Measurements from ENCODE around the gene YJEFN3. TPM values are rescaled to one million over a fixed set of nuclear protein-coding genes. Genes with fewer than 3 reads are reported as not detected.

The YJEFN3 gene
- total and polyA plus RNA-seq, 4 donors: 0.19 to 0.88 (median 0.63) TPM

DNA sequence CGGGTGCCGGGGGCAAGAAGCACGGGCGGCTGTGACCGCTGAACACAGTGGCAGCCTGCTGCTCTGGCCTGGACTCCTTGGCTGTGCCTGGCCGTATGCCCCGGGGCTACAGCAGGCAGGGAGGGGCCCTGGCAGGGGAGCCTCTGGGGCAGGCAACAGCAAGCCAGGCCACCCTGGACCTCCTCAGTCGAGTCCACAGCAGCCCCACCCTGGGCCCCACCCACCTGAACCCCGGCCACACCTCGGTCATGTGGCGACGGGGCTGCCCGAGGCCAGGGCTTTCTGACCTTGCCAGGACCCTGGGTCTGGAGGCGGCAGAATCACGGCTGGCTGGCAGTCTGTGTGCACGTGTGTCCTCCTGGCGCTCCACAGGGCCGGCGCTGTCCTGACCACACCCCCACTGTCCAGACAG is 18.0 kb downstream of the YJEFN3 start:
- Histone ChIP-seq H3K36me3 (ENCODE audit: control insufficient read depth in 4 of 4, insufficient read depth in 3 of 4, low read depth in 1 of 4, low read length in 3 of 4) (no peaks in the 10 kb centered on the region), H3K9ac (ENCODE audit: low read depth in 1 of 2, low read length in 2 of 2) (no peak overlapping the region), H3K4me3 (ENCODE audit: low read depth in 1 of 3, low read length in 3 of 3) (no peak overlapping the region), H3K27ac (ENCODE audit: low read depth in 1 of 2, low read length in 2 of 2) (no peak overlapping the region), H3K27me3 (ENCODE audit: control insufficient read depth in 4 of 4, insufficient read depth in 4 of 4, low read length in 3 of 4) (peaks cover 0 to 6% (median under 1%) of the 10 kb centered on the region in 4 donors), H3K9me3 (ENCODE audit: control insufficient read depth in 4 of 4, low read length in 3 of 4) (no peaks in the 10 kb centered on the region), H3K4me1 (ENCODE audit: control insufficient read depth in 4 of 4, insufficient read depth in 4 of 4, low read length in 3 of 4) (no peaks in the 10 kb centered on the region)
- TF ChIP-seq, protein P1, sequence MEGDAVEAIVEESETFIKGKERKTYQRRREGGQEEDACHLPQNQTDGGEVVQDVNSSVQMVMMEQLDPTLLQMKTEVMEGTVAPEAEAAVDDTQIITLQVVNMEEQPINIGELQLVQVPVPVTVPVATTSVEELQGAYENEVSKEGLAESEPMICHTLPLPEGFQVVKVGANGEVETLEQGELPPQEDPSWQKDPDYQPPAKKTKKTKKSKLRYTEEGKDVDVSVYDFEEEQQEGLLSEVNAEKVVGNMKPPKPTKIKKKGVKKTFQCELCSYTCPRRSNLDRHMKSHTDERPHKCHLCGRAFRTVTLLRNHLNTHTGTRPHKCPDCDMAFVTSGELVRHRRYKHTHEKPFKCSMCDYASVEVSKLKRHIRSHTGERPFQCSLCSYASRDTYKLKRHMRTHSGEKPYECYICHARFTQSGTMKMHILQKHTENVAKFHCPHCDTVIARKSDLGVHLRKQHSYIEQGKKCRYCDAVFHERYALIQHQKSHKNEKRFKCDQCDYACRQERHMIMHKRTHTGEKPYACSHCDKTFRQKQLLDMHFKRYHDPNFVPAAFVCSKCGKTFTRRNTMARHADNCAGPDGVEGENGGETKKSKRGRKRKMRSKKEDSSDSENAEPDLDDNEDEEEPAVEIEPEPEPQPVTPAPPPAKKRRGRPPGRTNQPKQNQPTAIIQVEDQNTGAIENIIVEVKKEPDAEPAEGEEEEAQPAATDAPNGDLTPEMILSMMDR (IDR thresholded peaks at IDR 0.05; ENCODE audit: low read depth, low read length, missing input control): no peak
- TF ChIP-seq, protein P2, sequence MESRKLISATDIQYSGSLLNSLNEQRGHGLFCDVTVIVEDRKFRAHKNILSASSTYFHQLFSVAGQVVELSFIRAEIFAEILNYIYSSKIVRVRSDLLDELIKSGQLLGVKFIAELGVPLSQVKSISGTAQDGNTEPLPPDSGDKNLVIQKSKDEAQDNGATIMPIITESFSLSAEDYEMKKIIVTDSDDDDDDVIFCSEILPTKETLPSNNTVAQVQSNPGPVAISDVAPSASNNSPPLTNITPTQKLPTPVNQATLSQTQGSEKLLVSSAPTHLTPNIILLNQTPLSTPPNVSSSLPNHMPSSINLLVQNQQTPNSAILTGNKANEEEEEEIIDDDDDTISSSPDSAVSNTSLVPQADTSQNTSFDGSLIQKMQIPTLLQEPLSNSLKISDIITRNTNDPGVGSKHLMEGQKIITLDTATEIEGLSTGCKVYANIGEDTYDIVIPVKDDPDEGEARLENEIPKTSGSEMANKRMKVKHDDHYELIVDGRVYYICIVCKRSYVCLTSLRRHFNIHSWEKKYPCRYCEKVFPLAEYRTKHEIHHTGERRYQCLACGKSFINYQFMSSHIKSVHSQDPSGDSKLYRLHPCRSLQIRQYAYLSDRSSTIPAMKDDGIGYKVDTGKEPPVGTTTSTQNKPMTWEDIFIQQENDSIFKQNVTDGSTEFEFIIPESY (IDR thresholded peaks at IDR 0.05): no peak
- TF ChIP-seq YY1 (IDR thresholded peaks at IDR 0.05): no peak
- TF ChIP-seq RXRA (IDR thresholded peaks at IDR 0.05): no peak
- TF ChIP-seq FOXA1 (IDR thresholded peaks at IDR 0.05): no peak
- no peak for TF ChIP-seq RAD21 (IDR thresholded peaks at IDR 0.05)
- TF ChIP-seq, protein P3, sequence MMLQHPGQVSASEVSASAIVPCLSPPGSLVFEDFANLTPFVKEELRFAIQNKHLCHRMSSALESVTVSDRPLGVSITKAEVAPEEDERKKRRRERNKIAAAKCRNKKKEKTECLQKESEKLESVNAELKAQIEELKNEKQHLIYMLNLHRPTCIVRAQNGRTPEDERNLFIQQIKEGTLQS (IDR thresholded peaks at IDR 0.05): no peak
- TF ChIP-seq, protein P4, sequence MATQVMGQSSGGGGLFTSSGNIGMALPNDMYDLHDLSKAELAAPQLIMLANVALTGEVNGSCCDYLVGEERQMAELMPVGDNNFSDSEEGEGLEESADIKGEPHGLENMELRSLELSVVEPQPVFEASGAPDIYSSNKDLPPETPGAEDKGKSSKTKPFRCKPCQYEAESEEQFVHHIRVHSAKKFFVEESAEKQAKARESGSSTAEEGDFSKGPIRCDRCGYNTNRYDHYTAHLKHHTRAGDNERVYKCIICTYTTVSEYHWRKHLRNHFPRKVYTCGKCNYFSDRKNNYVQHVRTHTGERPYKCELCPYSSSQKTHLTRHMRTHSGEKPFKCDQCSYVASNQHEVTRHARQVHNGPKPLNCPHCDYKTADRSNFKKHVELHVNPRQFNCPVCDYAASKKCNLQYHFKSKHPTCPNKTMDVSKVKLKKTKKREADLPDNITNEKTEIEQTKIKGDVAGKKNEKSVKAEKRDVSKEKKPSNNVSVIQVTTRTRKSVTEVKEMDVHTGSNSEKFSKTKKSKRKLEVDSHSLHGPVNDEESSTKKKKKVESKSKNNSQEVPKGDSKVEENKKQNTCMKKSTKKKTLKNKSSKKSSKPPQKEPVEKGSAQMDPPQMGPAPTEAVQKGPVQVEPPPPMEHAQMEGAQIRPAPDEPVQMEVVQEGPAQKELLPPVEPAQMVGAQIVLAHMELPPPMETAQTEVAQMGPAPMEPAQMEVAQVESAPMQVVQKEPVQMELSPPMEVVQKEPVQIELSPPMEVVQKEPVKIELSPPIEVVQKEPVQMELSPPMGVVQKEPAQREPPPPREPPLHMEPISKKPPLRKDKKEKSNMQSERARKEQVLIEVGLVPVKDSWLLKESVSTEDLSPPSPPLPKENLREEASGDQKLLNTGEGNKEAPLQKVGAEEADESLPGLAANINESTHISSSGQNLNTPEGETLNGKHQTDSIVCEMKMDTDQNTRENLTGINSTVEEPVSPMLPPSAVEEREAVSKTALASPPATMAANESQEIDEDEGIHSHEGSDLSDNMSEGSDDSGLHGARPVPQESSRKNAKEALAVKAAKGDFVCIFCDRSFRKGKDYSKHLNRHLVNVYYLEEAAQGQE (IDR thresholded peaks at IDR 0.05): no peak
- no peak for TF ChIP-seq SP1 (IDR thresholded peaks at IDR 0.05)
- no peak for TF ChIP-seq JUND (IDR thresholded peaks at IDR 0.05)
- TF ChIP-seq TAF1 (conservative IDR thresholded peaks at IDR 0.05): no peak
- no peak for TF ChIP-seq EGR1 (IDR thresholded peaks at IDR 0.05; ENCODE audit: low read depth in 2 of 2)
- TF ChIP-seq GABPA (IDR thresholded peaks at IDR 0.05 in 1 of 2, conservative IDR thresholded peaks at IDR 0.05 in 1 of 2): no peak
- no peak for TF ChIP-seq NR2F2 (IDR thresholded peaks at IDR 0.05)
- no peak for TF ChIP-seq FOXA2 (IDR thresholded peaks at IDR 0.05)
- no peak for TF ChIP-seq HNF4G (IDR thresholded peaks at IDR 0.05)
- no peak for TF ChIP-seq HNF4A (conservative IDR thresholded peaks at IDR 0.05)
- TF ChIP-seq, protein P5, sequence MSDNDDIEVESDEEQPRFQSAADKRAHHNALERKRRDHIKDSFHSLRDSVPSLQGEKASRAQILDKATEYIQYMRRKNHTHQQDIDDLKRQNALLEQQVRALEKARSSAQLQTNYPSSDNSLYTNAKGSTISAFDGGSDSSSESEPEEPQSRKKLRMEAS (IDR thresholded peaks at IDR 0.05): no peak
- WGBS: 66% methylated on average over 19 of the region's 19 CpGs
- DNase-seq (ENCODE audit: low spot score): no peak
